GM18498 (cell line): ENCODE measurements around the gene RRP1B.

Experiments
- ATAC-seq: cut with Tn5 transposase; IDR thresholded peaks from one replicate; pipeline ENCODE4 v1.9.1; 2021; ENCODE audit warnings: mild to moderate bottlenecking, moderate library complexity; ENCODE audit not compliant: unreplicated experiment

Gene RRP1B

GRCh38 chr21:43721939-43722338 lies 62.6 kb downstream of the RRP1B start:
- ATAC-seq = no peak

- ATAC-seq = no peak
Observed at GRCh38 chr21:43723648-43724047, 64.3 kb downstream of the RRP1B start.

- no peak for ATAC-seq
Observed at GRCh38 chr21:43726686-43727518, 67.5 kb downstream of the RRP1B start.

- ATAC-seq = no peak
Observed at GRCh38 chr21:43727519-43728153, 68.3 kb downstream of the RRP1B start.

GRCh38 chr21:43728154-43728466 lies 68.8 kb downstream of the RRP1B start:
- no peak for ATAC-seq

- peak; percentile 75 for ATAC-seq
Observed at GRCh38 chr21:43728467-43729390, 69.4 kb downstream of the RRP1B start.

- ATAC-seq = no peak
Observed at GRCh38 chr21:43731476-43731875, 72.1 kb downstream of the RRP1B start.

- ATAC-seq = no peak
Observed at GRCh38 chr21:43731891-43732711, 72.7 kb downstream of the RRP1B start.

- ATAC-seq = no peak
Observed at GRCh38 chr21:43733060-43733459, 73.7 kb downstream of the RRP1B start.

GRCh38 chr21:43733529-43734071 lies 74.2 kb downstream of the RRP1B start:
- ATAC-seq = no peak

- ATAC-seq = no peak
Observed at GRCh38 chr21:43734131-43734927, 75.0 kb downstream of the RRP1B start.

GRCh38 chr21:43734928-43735229 lies 75.5 kb downstream of the RRP1B start:
- no peak for ATAC-seq

- ATAC-seq = no peak
Observed at GRCh38 chr21:43735236-43736091, 76.1 kb downstream of the RRP1B start.

- ATAC-seq = no peak
Observed at GRCh38 chr21:43736224-43736883, 77.0 kb downstream of the RRP1B start.

- ATAC-seq = no peak
Observed at GRCh38 chr21:43737158-43737950, 78.0 kb downstream of the RRP1B start.

- no peak for ATAC-seq
Observed at GRCh38 chr21:43739621-43740435, 80.5 kb downstream of the RRP1B start.
